HepG2 (cell line): ENCODE measurements around the gene EFEMP2. TPM values are rescaled to one million over a fixed set of nuclear protein-coding genes. Genes with fewer than 3 reads are reported as not detected.
A peak's percentile ranks its signal among the peaks of the same experiment; 100 is the strongest.

Experiments
- BCL3 ChIP-seq: sonication (generic); formaldehyde crosslinking; IDR thresholded peaks from 2 replicates; pipeline ENCODE4 v1.5.1; 2020; ENCODE audit warnings: mild to moderate bottlenecking, missing genetic modification reagents, moderate library complexity
- MEIS1 ChIP-seq: sonication (generic); formaldehyde crosslinking; IDR thresholded peaks from 2 replicates; pipeline ENCODE4 v1.9.0; 2021; ENCODE audit warnings: mild to moderate bottlenecking, missing genetic modification reagents, moderate library complexity, borderline replicate concordance
- NAIF1 ChIP-seq: sonication (generic); formaldehyde crosslinking; IDR thresholded peaks from 2 replicates; pipeline ENCODE4 v1.5.0; 2020; ENCODE audit warnings: mild to moderate bottlenecking, missing genetic modification reagents, borderline replicate concordance
- PITX1 ChIP-seq: sonication (generic); formaldehyde crosslinking; IDR thresholded peaks from 2 replicates; pipeline ENCODE4 v1.5.1; 2020; ENCODE audit warnings: mild to moderate bottlenecking, missing genetic modification reagents
- SIN3A ChIP-seq: IDR thresholded peaks from 2 replicates; pipeline ENCODE4 v1.6.1; 2011; ENCODE audit warnings: low read depth, mild to moderate bottlenecking, control low read depth, low read length, borderline replicate concordance
- SMAD1 ChIP-seq: sonication (generic); formaldehyde crosslinking; IDR thresholded peaks from 2 replicates; pipeline ENCODE4 v1.4.0; 2020; ENCODE audit warnings: missing genetic modification reagents, low read depth, mild to moderate bottlenecking, borderline replicate concordance
- SMARCE1 ChIP-seq: fragments of 450-650 bp; IDR thresholded peaks from 2 replicates; pipeline ENCODE4 v1.6.1; 2017; ENCODE audit warnings: borderline replicate concordance
- U2AF1 ChIP-seq: fragments of 200-400 bp; formaldehyde crosslinking; optimal IDR thresholded peaks from 2 replicates; pipeline ENCODE3; 2017; ENCODE audit warnings: mild to moderate bottlenecking, low read depth, low read length
- ZFX ChIP-seq: sonication (generic); formaldehyde crosslinking; IDR thresholded peaks from 2 replicates; pipeline ENCODE4 v1.4.0; 2020; ENCODE audit warnings: mild to moderate bottlenecking, low read depth, missing genetic modification reagents, moderate library complexity
- ZFY ChIP-seq: sonication (generic); formaldehyde crosslinking; IDR thresholded peaks from 2 replicates; pipeline ENCODE4 v1.4.0; 2020; ENCODE audit warnings: missing genetic modification reagents
- ZMYM4 ChIP-seq: sonication (generic); formaldehyde crosslinking; IDR thresholded peaks from 2 replicates; pipeline ENCODE4 v1.8.1; 2023; ENCODE audit warnings: mild to moderate bottlenecking, missing genetic modification reagents
- ZNF251 ChIP-seq: sonication (generic); formaldehyde crosslinking; IDR thresholded peaks from 2 replicates; pipeline ENCODE4 v1.9.0; 2021; ENCODE audit warnings: mild to moderate bottlenecking, missing genetic modification reagents
- ZNF274 ChIP-seq: sonication (generic); formaldehyde crosslinking; IDR thresholded peaks from 2 replicates; pipeline ENCODE4 v1.5.1; 2020; ENCODE audit warnings: mild to moderate bottlenecking, missing genetic modification reagents
- ZNF777 ChIP-seq: sonication (generic); formaldehyde crosslinking; IDR thresholded peaks from 2 replicates; pipeline ENCODE4 v1.4.0; 2020; ENCODE audit warnings: missing genetic modification reagents
- polyA plus RNA-seq, 8 experiments: library from polyadenylated mRNA; depleted of rRNA in 3 of 8; stranded (reverse) in 7 of 8; unstranded in 1 of 8; fragments of >200 nt; fragmentation: Illumina TruSeq in 4 of 8; extraction: Trizol in 4 of 8; gene quantifications; 2 replicates each; pipeline versions ENCODE4 v1.2.1 to v1.2.3, GENCODE V29; 2011 to 2016; ENCODE audit warnings: low read depth in 4 of 8, missing spikeins in 1 of 8, mixed read lengths in 1 of 8; ENCODE audit not compliant: insufficient read depth in 1 of 8
- total RNA-seq, 5 experiments: library from RNA; depleted of rRNA; stranded (reverse); fragments of >200 nt; fragmentation: Illumina TruSeq; extraction: Trizol; gene quantifications; 2 replicates each; pipeline ENCODE4 v1.2.3, GENCODE V29; 2016; ENCODE audit warnings: low read depth in 1 of 5

Gene EFEMP2
- total and polyA plus RNA-seq, 2 of the 13 experiments (the other 11 are each of a cell fraction or from before 2014, with no cell fraction given), result 7.4 to 29.7 TPM

GRCh38 chr11:65871811-65872548, 620 bp downstream of the EFEMP2 start (continued):
- TF ChIP-seq MEIS1 (CRISPR knock-in tag), result no peak
- TF ChIP-seq PITX1 (CRISPR knock-in tag), result no peak
- TF ChIP-seq BCL3 (CRISPR knock-in tag), result 0 out of 2 replicates have a peak, but pooled peaks have one; percentile 42
- peak; percentile 17; the same call in 1 of the 2 replicates for TF ChIP-seq ZNF274 (CRISPR knock-in tag)
- TF ChIP-seq ZNF777, result 0 out of 2 replicates have a peak, but pooled peaks have one; percentile 12
- no peak for TF ChIP-seq U2AF1
- no peak for TF ChIP-seq NAIF1 (CRISPR knock-in tag)
- 0 out of 2 replicates have a peak, but pooled peaks have one; percentile 45 for TF ChIP-seq ZFY (CRISPR knock-in tag)
- TF ChIP-seq SIN3A, result no peak
- 0 out of 2 replicates have a peak, but pooled peaks have one; percentile 20 for TF ChIP-seq SMAD1 (CRISPR knock-in tag)
- peak; percentile 55 for TF ChIP-seq ZFX
- TF ChIP-seq ZMYM4 (CRISPR knock-in tag), result no peak
- no peak for TF ChIP-seq ZNF251 (CRISPR knock-in tag)
- TF ChIP-seq SMARCE1, result no peak
- TF ChIP-seq, all 625 proteins: peak for 10
